Stimulated activated naive CD8-positive, alpha-beta T cell treated with anti-CD3 and anti-CD28 coated beads, Interleukin-15, amount 100 ng/mL, for 72 hours (primary cell): ENCODE data around the gene ACTR6.

Source experiments
- ATAC-seq: fragments of 150-1000 bp; cut with Tn5 transposase; 2 replicates; pipeline ENCODE4 v1.10.0; 2021; ENCODE audit warnings: mild to moderate bottlenecking, moderate library complexity
- DNase-seq, 2 donors: peaks; one replicate each; pipeline ENCODE4 v3.0.0; 2021 to 2022
- H3K27ac Mint-ChIP-seq, 2 donors: one replicate each; pipeline ENCODE4 v1.8.0; 2022; ENCODE audit warnings: mild to moderate bottlenecking in 2 of 2, mixed read lengths in 2 of 2, moderate library complexity in 2 of 2
- H3K27me3 Mint-ChIP-seq: one replicate; pipeline ENCODE4 v1.8.0; 2022; ENCODE audit warnings: mixed read lengths
- H3K4me1 Mint-ChIP-seq: one replicate; pipeline ENCODE4 v1.8.0; 2022; ENCODE audit warnings: mild to moderate bottlenecking, mixed read lengths
- H3K4me3 Mint-ChIP-seq, 2 donors: one replicate each; pipeline ENCODE4 v1.8.0; 2022; ENCODE audit warnings: mild to moderate bottlenecking in 2 of 2, mixed read lengths in 2 of 2, moderate library complexity in 1 of 2
- H3K9me3 Mint-ChIP-seq, 2 donors: one replicate each; pipeline ENCODE4 v1.8.0; 2022; ENCODE audit warnings: mixed read lengths in 2 of 2

ACTR6 gene

DNA sequence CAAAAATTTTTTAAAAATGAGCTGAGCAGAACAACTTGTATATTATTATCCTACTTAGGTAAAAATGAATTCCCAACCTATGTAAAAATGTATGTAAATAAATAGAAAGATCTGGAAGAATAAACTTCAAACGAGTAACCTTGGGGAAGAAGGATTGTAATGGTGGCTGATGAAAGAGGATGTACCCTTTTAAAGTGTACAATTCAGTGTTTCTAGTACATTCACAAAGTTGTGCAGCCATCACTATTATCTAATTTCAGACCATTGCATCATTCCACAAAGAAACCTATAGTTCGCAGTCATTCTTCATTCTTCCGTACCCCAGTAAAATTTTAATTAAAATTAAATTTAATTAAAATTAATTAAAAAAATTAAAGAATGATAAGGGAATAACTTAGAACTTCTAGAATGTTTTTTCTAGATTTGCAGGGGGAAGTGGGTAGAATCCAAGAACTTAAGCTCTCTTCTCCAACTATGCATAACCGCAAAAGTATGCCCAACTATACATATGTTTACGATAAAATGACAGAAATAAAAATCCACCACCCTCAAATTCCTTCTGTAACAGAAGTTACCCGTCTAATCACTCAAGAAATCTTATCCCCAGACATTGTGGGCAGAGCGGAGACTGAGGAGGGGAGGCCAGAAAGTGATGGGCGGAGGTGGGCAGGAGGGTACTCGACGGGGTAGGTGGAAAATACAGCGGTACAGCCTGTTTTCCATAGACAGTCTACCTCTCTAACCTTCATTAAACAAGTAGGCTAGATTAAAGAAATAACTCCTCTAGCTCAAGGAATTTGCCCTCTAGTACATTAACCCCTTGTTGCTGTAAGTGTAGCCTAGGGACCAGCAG is 65.3 kb downstream of the ACTR6 start:
- H3K4me3 Mint-ChIP-seq: peak overlapping the region; percentile 94 to 100
- peak in 1 of 2 donors; percentile 12 for DNase-seq
- H3K9me3 Mint-ChIP-seq: no peaks in the 10 kb centered on the region
- peak; percentile 27 for ATAC-seq
- no peaks in the 10 kb centered on the region for H3K27me3 Mint-ChIP-seq
- H3K27ac Mint-ChIP-seq: peak overlapping the region; percentile 99
- peaks cover 17% of the 10 kb centered on the region for H3K4me1 Mint-ChIP-seq

- peak; percentile 91 for ATAC-seq
Observed at GRCh38 chr12:100266585-100266834, 65.9 kb downstream of the ACTR6 start.

GRCh38 chr12:100266835-100267602 is 66.4 kb downstream of the ACTR6 start, which contains the start of the genes DEPDC4 and SCYL2:
Gene DEPDC4 (minus strand): TSS chr12:100267079. CDS start chr12:100267076, 3 bp downstream.
Gene SCYL2 (plus strand): TSS chr12:100267177. CDS start chr12:100282971, 15,794 bp downstream.
- peak within 1 kb of the TSS; percentile 99 for H3K27ac Mint-ChIP-seq
- H3K4me1 Mint-ChIP-seq: peaks cover 23% of the 10 kb centered on the region

More at GRCh38 chr12:100266585-100266834, 65.9 kb downstream of the ACTR6 start:
- H3K27ac Mint-ChIP-seq: peak overlapping the region; percentile 99
- peak overlapping the region; percentile 94 to 100 for H3K4me3 Mint-ChIP-seq
- peaks cover 20% of the 10 kb centered on the region for H3K4me1 Mint-ChIP-seq
- DNase-seq: no peak
- H3K27me3 Mint-ChIP-seq: no peaks in the 10 kb centered on the region
- H3K9me3 Mint-ChIP-seq: no peaks in the 10 kb centered on the region

GRCh38 chr12:100267603-100268281 is 67.1 kb downstream of the ACTR6 start:
- DNase-seq (no peak), ATAC-seq (peak; percentile 3)
- no peaks in the 10 kb centered on the region for H3K27me3 Mint-ChIP-seq
- H3K27ac Mint-ChIP-seq: peak overlapping the region; percentile 99
- peaks cover 28% of the 10 kb centered on the region for H3K4me1 Mint-ChIP-seq
- peak overlapping the region; percentile 94 to 100 for H3K4me3 Mint-ChIP-seq
- no peaks in the 10 kb centered on the region for H3K9me3 Mint-ChIP-seq

More at GRCh38 chr12:100266835-100267602, 66.4 kb downstream of the ACTR6 start, which contains the start of the genes DEPDC4 and SCYL2:
- H3K9me3 Mint-ChIP-seq: no peaks in the 10 kb centered on the region
- DNase-seq (peak; percentile 93 to 94), ATAC-seq (peak; percentile 91)
- peak within 1 kb of the TSS; percentile 94 to 100 for H3K4me3 Mint-ChIP-seq
- no peaks in the 10 kb centered on the region for H3K27me3 Mint-ChIP-seq

DNA sequence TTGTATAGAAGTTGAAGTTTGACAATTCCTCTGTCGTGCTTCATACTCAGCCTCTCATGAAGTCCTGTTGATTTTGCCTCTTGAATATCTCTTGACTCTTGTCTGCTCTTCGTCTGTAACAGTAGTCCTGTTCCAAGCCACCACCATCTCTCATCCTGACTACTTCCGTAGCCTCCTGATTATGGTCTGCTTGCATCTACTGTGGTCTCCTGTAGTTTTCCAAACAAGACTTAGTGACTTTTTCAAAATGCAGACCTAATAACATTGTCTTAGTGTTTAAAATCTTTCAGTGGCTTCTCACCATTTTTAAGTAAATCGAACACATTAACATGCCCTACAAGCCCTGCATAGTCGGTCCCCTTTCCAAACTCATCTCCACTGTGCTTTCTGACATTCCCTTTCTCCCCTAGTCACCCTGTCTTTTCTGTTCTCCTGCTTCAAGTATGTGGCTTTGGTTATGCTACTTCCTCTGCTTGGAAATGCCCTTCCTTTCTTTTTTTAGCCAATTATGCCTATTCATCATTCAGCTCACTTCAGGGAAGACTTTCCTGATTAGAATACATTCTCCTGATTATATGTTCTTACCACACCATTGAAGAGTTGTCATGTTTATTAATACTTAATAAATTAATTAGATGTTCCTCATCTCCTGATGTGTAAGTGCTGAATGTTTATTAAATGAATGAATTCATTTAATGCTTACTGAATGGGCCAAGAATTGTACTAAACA is 68.4 kb downstream of the ACTR6 start:
- H3K27me3 Mint-ChIP-seq: no peaks in the 10 kb centered on the region
- peaks cover 39% of the 10 kb centered on the region for H3K4me1 Mint-ChIP-seq
- DNase-seq: no peak
- no peak for ATAC-seq
- H3K4me3 Mint-ChIP-seq: peak overlapping the region; percentile 6 to 94
- H3K27ac Mint-ChIP-seq: no peak overlapping the region
- no peaks in the 10 kb centered on the region for H3K9me3 Mint-ChIP-seq

DNA sequence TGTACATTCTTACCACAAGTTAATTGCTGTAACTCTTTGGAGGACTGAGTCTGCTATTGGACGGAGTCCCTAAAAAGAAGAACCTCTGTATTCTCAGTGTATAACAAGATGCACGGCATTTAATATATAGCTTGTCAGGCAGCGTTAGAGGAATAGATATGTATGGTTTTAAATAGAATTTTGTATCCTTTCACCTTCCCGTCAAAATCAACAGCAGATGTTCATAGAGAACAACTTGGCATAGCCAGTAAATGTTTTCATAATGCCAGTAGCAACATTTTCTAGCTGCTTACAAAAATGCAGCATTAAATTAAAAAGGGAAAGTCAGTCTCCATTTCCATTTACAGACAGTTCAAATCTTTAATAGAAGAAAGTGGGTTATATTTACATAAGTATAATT is 73.2 kb downstream of the ACTR6 start:
- DNase-seq: no peak
- ATAC-seq: no peak
- Mint-ChIP-seq H3K27me3 (no peaks in the 10 kb centered on the region), H3K4me3 (no peak overlapping the region), H3K27ac (no peak overlapping the region), H3K9me3 (no peaks in the 10 kb centered on the region), H3K4me1 (peaks cover 40% of the 10 kb centered on the region)
